HEK293 (cell line): ENCODE results near the gene TINAGL1.

Experiments
- GFI1B ChIP-seq: fragments of 450-650 bp; formaldehyde crosslinking; IDR thresholded peaks from 2 replicates; pipeline ENCODE4 v1.5.1; 2016; ENCODE audit warnings: missing biosample characterization, missing genetic modification characterization
- KLF9 ChIP-seq: fragments of 450-650 bp; formaldehyde crosslinking; IDR thresholded peaks from 2 replicates; pipeline ENCODE4 v1.5.1; 2016; ENCODE audit warnings: missing biosample characterization, missing genetic modification characterization, low read depth
- MYNN ChIP-seq: fragments of 450-650 bp; formaldehyde crosslinking; IDR thresholded peaks from 2 replicates; pipeline ENCODE4 v1.5.1; 2016; ENCODE audit warnings: missing biosample characterization, missing genetic modification characterization, borderline replicate concordance
- YY1 ChIP-seq: fragments of 450-650 bp; formaldehyde crosslinking; IDR thresholded peaks from 2 replicates; pipeline ENCODE4 v1.5.1; 2018; ENCODE audit warnings: missing biosample characterization, missing genetic modification characterization
- ZBTB20 ChIP-seq: fragments of 450-650 bp; formaldehyde crosslinking; IDR thresholded peaks from 2 replicates; pipeline ENCODE4 v1.5.1; 2016; ENCODE audit warnings: missing biosample characterization, missing genetic modification characterization
- ZEB2 ChIP-seq: fragments of 450-650 bp; formaldehyde crosslinking; IDR thresholded peaks from 2 replicates; pipeline ENCODE4 v1.5.1; 2016; ENCODE audit warnings: missing biosample characterization, missing genetic modification characterization
- ZNF138 ChIP-seq: fragments of 450-650 bp; formaldehyde crosslinking; IDR thresholded peaks from 2 replicates; pipeline ENCODE4 v1.5.1; 2016; ENCODE audit warnings: missing biosample characterization, missing genetic modification characterization, borderline replicate concordance
- ZNF48 ChIP-seq: fragments of 450-650 bp; formaldehyde crosslinking; IDR thresholded peaks from 2 replicates; pipeline ENCODE4 v1.5.1; 2016; ENCODE audit warnings: missing biosample characterization, missing genetic modification characterization
- ZNF792 ChIP-seq: fragments of 450-650 bp; formaldehyde crosslinking; IDR thresholded peaks from 2 replicates; pipeline ENCODE4 v1.5.1; 2016; ENCODE audit warnings: missing biosample characterization, missing genetic modification characterization
- TF ChIP-seq, protein P1 (sequence below): fragments of 450-650 bp; formaldehyde crosslinking; IDR thresholded peaks from 2 replicates; pipeline ENCODE4 v1.5.1; 2016; ENCODE audit warnings: missing biosample characterization, missing genetic modification characterization
- TF ChIP-seq, protein P2 (sequence below): fragments of 450-650 bp; formaldehyde crosslinking; IDR thresholded peaks from 2 replicates; pipeline ENCODE4 v1.5.1; 2016; ENCODE audit warnings: missing biosample characterization, missing genetic modification characterization
- TF ChIP-seq, protein P3 (sequence below): fragments of 450-650 bp; IDR thresholded peaks from 2 replicates; pipeline ENCODE4 v1.5.1; 2018; ENCODE audit warnings: missing biosample characterization, missing genetic modification characterization

DNA sequence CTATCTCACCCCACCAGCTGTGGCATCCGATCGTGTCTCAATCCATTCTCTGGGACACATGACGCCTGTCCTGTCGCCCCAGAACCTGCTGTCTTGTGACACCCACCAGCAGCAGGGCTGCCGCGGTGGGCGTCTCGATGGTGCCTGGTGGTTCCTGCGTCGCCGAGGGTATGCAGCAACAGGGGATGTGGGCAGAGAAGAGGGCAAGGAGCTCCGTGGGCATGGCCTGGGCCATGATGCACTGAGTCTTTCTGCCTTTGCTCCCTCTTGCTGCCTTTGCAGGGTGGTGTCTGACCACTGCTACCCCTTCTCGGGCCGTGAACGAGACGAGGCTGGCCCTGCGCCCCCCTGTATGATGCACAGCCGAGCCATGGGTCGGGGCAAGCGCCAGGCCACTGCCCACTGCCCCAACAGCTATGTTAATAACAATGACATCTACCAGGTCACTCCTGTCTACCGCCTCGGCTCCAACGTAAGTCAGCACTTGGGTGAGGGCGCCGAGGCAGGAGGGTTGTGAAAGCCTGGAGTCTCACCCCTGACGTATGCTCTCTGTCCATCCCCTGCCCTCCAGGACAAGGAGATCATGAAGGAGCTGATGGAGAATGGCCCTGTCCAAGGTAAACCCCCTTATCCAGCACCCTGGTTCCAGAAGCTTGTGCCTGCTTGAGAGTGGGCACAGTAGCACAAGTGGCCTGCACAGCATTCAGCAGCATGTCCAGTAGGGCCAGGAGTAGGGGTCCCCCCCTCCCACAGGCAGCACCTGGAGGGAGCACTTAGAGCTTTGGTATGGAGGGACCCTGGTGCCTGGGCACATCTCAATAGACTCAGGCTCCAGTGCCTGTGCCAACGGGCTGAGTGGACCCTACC, 8.8 kb downstream of the TINAGL1 start:
- TF ChIP-seq KLF9 (no peak), ZNF48 (tag by site-specific recombination) (no peak), MYNN (tag by site-specific recombination) (no peak), ZNF792 (tag by site-specific recombination) (no peak), GFI1B (tag by site-specific recombination) (no peak), ZEB2 (tag by site-specific recombination) (no peak), ZNF138 (tag by site-specific recombination) (no peak), YY1 (tag by site-specific recombination) (no peak), ZBTB20 (tag by site-specific recombination) (no peak)
- TF ChIP-seq, protein P1, sequence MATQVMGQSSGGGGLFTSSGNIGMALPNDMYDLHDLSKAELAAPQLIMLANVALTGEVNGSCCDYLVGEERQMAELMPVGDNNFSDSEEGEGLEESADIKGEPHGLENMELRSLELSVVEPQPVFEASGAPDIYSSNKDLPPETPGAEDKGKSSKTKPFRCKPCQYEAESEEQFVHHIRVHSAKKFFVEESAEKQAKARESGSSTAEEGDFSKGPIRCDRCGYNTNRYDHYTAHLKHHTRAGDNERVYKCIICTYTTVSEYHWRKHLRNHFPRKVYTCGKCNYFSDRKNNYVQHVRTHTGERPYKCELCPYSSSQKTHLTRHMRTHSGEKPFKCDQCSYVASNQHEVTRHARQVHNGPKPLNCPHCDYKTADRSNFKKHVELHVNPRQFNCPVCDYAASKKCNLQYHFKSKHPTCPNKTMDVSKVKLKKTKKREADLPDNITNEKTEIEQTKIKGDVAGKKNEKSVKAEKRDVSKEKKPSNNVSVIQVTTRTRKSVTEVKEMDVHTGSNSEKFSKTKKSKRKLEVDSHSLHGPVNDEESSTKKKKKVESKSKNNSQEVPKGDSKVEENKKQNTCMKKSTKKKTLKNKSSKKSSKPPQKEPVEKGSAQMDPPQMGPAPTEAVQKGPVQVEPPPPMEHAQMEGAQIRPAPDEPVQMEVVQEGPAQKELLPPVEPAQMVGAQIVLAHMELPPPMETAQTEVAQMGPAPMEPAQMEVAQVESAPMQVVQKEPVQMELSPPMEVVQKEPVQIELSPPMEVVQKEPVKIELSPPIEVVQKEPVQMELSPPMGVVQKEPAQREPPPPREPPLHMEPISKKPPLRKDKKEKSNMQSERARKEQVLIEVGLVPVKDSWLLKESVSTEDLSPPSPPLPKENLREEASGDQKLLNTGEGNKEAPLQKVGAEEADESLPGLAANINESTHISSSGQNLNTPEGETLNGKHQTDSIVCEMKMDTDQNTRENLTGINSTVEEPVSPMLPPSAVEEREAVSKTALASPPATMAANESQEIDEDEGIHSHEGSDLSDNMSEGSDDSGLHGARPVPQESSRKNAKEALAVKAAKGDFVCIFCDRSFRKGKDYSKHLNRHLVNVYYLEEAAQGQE (tag by site-specific recombination) = no peak
- TF ChIP-seq, protein P2, sequence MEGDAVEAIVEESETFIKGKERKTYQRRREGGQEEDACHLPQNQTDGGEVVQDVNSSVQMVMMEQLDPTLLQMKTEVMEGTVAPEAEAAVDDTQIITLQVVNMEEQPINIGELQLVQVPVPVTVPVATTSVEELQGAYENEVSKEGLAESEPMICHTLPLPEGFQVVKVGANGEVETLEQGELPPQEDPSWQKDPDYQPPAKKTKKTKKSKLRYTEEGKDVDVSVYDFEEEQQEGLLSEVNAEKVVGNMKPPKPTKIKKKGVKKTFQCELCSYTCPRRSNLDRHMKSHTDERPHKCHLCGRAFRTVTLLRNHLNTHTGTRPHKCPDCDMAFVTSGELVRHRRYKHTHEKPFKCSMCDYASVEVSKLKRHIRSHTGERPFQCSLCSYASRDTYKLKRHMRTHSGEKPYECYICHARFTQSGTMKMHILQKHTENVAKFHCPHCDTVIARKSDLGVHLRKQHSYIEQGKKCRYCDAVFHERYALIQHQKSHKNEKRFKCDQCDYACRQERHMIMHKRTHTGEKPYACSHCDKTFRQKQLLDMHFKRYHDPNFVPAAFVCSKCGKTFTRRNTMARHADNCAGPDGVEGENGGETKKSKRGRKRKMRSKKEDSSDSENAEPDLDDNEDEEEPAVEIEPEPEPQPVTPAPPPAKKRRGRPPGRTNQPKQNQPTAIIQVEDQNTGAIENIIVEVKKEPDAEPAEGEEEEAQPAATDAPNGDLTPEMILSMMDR = no peak
- TF ChIP-seq, protein P3, sequence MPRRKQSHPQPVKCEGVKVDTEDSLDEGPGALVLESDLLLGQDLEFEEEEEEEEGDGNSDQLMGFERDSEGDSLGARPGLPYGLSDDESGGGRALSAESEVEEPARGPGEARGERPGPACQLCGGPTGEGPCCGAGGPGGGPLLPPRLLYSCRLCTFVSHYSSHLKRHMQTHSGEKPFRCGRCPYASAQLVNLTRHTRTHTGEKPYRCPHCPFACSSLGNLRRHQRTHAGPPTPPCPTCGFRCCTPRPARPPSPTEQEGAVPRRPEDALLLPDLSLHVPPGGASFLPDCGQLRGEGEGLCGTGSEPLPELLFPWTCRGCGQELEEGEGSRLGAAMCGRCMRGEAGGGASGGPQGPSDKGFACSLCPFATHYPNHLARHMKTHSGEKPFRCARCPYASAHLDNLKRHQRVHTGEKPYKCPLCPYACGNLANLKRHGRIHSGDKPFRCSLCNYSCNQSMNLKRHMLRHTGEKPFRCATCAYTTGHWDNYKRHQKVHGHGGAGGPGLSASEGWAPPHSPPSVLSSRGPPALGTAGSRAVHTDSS (tag by site-specific recombination) = no peak
